Keratinocyte (primary cell): ENCODE measurements around the gene IFRD2. TPM values are rescaled to one million over a fixed set of nuclear protein-coding genes. Genes with fewer than 3 reads are reported as not detected.

ENCODE experiments used
- DNase-seq: peaks from one replicate; pipeline ENCODE4 v3.0.0-alpha.2; 2011; ENCODE audit warnings: low read depth, missing footprints, low spot score
- FAIRE-seq: peaks from 2 replicates; lab custom pipeline; 2011; peaks lifted over from hg19 to GRCh38; lab: Jason Lieb, UNC
- H2AFZ ChIP-seq: 2 replicates; pipeline ENCODE4 v1.6.0; 2012; ENCODE audit warnings: low read length, control low read depth, inconsistent platforms; ENCODE audit not compliant: control insufficient read depth
- H3K27ac ChIP-seq: 2 replicates; pipeline ENCODE4 v1.5.1; 2011; ENCODE audit warnings: low read length; ENCODE audit not compliant: control insufficient read depth, insufficient read depth
- H3K27me3 ChIP-seq: 3 replicates; pipeline ENCODE4 v1.6.0; 2011; ENCODE audit warnings: low read length; ENCODE audit not compliant: control insufficient read depth, insufficient read depth; ENCODE audit errors: extremely low read depth
- H3K36me3 ChIP-seq, 2 experiments: 2 replicates in 1 of 2; 3 replicates in 1 of 2; pipeline ENCODE4 v1.5.1; 2011; ENCODE audit warnings: low read length in 2 of 2, mild to moderate bottlenecking in 1 of 2; ENCODE audit not compliant: control insufficient read depth in 2 of 2, insufficient read depth in 2 of 2; ENCODE audit errors: extremely low read depth in 1 of 2
- H3K4me1 ChIP-seq: 3 replicates; pipeline ENCODE4 v1.5.1; 2011; ENCODE audit warnings: low read length; ENCODE audit not compliant: control insufficient read depth, insufficient read depth; ENCODE audit errors: extremely low read depth
- H3K4me2 ChIP-seq: 3 replicates; pipeline ENCODE4 v1.6.0; 2011; ENCODE audit warnings: low read depth, low read length; ENCODE audit not compliant: control insufficient read depth, insufficient read depth; ENCODE audit errors: extremely low read depth
- H3K4me3 ChIP-seq, 3 experiments: fragments of 200-600 bp in 1 of 3; sonication (generic) in 1 of 3; 2 replicates in 2 of 3; 3 replicates in 1 of 3; pipeline ENCODE4 v1.5.1; 2011 to 2016; ENCODE audit warnings: low read length in 3 of 3, mild to moderate bottlenecking in 3 of 3, control low read depth in 2 of 3, inconsistent platforms in 1 of 3, low read depth in 1 of 3, mixed read lengths in 1 of 3, mixed run types in 1 of 3, moderate library complexity in 1 of 3; ENCODE audit not compliant: control insufficient read depth in 2 of 3, insufficient read depth in 2 of 3; ENCODE audit errors: extremely low read depth in 1 of 3
- H3K79me2 ChIP-seq: 2 replicates; pipeline ENCODE4 v1.6.0; 2012; ENCODE audit warnings: low read length; ENCODE audit not compliant: control insufficient read depth, insufficient read depth
- H3K9ac ChIP-seq: 3 replicates; pipeline ENCODE4 v1.6.0; 2011; ENCODE audit warnings: low read length; ENCODE audit not compliant: control insufficient read depth, insufficient read depth; ENCODE audit errors: extremely low read depth
- H3K9me1 ChIP-seq: 3 replicates; pipeline ENCODE4 v1.6.0; 2011; ENCODE audit warnings: low read length; ENCODE audit not compliant: control insufficient read depth, insufficient read depth; ENCODE audit errors: extremely low read depth
- H3K9me3 ChIP-seq: 2 replicates; pipeline ENCODE4 v1.5.1; 2012; ENCODE audit warnings: low read depth, low read length; ENCODE audit not compliant: control insufficient read depth
- H4K20me1 ChIP-seq: 3 replicates; pipeline ENCODE4 v1.6.0; 2011; ENCODE audit warnings: low read length; ENCODE audit not compliant: control insufficient read depth, insufficient read depth; ENCODE audit errors: extremely low read depth
- CTCF ChIP-seq, 3 experiments: IDR thresholded peaks in 1 of 3; conservative IDR thresholded peaks in 1 of 3; optimal IDR thresholded peaks in 1 of 3; 2 replicates in 2 of 3; 3 replicates in 1 of 3; pipeline versions ENCODE3 to v1.5.1; 2011; ENCODE audit warnings: low read length in 3 of 3, mild to moderate bottlenecking in 3 of 3, moderate library complexity in 2 of 3, control low read depth in 1 of 3, inconsistent platforms in 1 of 3; ENCODE audit not compliant: insufficient read depth in 2 of 3; ENCODE audit errors: extremely low read depth in 1 of 3
- EZH2 ChIP-seq: IDR thresholded peaks from one replicate; pipeline ENCODE4 v1.6.1; 2012; ENCODE audit warnings: inconsistent platforms, mild to moderate bottlenecking, low read length, moderate library complexity
- dilution Hi-C: fragments of 300-500 bp; cut with MboI; formaldehyde crosslinking; loops from one replicate; pipeline ENCODE4 v1.7.0; 2020; ENCODE audit warnings: low sequenced_read_pairs; ENCODE audit not compliant: extremely low pct_ligation_motif_present
- polyA plus RNA-seq, 5 experiments: library from polyadenylated mRNA; depleted of rRNA in 3 of 5; stranded (reverse) in 3 of 5; stranded (forward) in 1 of 5; unstranded in 1 of 5; fragments of >200 nt; gene quantifications; 1 replicate in 1 of 5; 2 replicates in 3 of 5; 3 replicates in 1 of 5; pipeline versions ENCODE4 v1.2.1 to v1.2.3, GENCODE V29; 2011 to 2012; ENCODE audit warnings: missing spikeins in 2 of 5, low read depth in 1 of 5, low replicate concordance in 1 of 5

The IFRD2 gene
- polyA plus RNA-seq, 1 donor (not counting 4 experiments of a cell fraction or from before 2014, with no cell fraction given): 50.3 TPM

- Histone ChIP-seq H3K9me1 (peaks cover 3% of the 10 kb centered on the region), H3K9ac (peak overlapping the region; percentile 98), H3K27me3 (no peaks in the 10 kb centered on the region), H3K9me3 (no peaks in the 10 kb centered on the region), H3K4me2 (peak overlapping the region; percentile 99), H3K36me3 (peaks cover 22 to 36% of the 10 kb centered on the region in 2 experiments), H3K4me1 (peaks cover 39% of the 10 kb centered on the region), H3K27ac (peak overlapping the region; percentile 99), H2AFZ (peak overlapping the region; percentile 96), H4K20me1 (no peaks in the 10 kb centered on the region), H3K79me2 (peaks cover 37% of the 10 kb centered on the region), H3K4me3 (peak overlapping the region; percentile 52 to 89 (median 84))
- peak in 1 of 3 experiments; percentile 38 for TF ChIP-seq CTCF (optimal IDR thresholded peaks at IDR 0.05 in 1 of 3, IDR thresholded peaks at IDR 0.05 in 1 of 3, conservative IDR thresholded peaks at IDR 0.05 in 1 of 3; ENCODE audit: extremely low read depth in 1 of 3, insufficient read depth in 2 of 3, low read length in 3 of 3)
- TF ChIP-seq EZH2: no peak
- no peak for DNase-seq
- FAIRE-seq: peak; percentile 49
- dilution Hi-C loops: no loop called here
Observed at GRCh38 chr3:50321336-50322114, 29.3 kb upstream of the IFRD2 start.

GRCh38 chr3:50320853-50321335 is 28.7 kb upstream of the IFRD2 start:
- peak overlapping the region; percentile 98 for H3K9ac ChIP-seq
- peak overlapping the region; percentile 33 for H2AFZ ChIP-seq
- peak overlapping the region; percentile 99 for H3K27ac ChIP-seq
- H3K79me2 ChIP-seq: peaks cover 33% of the 10 kb centered on the region
- no peaks in the 10 kb centered on the region for H3K27me3 ChIP-seq
- peak overlapping the region; percentile 52 to 89 (median 84) for H3K4me3 ChIP-seq
- no peaks in the 10 kb centered on the region for H4K20me1 ChIP-seq
- peaks cover 45% of the 10 kb centered on the region for H3K4me1 ChIP-seq
- peaks cover 3% of the 10 kb centered on the region for H3K9me1 ChIP-seq
- H3K4me2 ChIP-seq: peak overlapping the region; percentile 99
- dilution Hi-C loops: no loop called here
- FAIRE-seq (no peak), DNase-seq (no peak)
- no peaks in the 10 kb centered on the region for H3K9me3 ChIP-seq
- TF ChIP-seq CTCF (optimal IDR thresholded peaks at IDR 0.05 in 1 of 3, IDR thresholded peaks at IDR 0.05 in 1 of 3, conservative IDR thresholded peaks at IDR 0.05 in 1 of 3; ENCODE audit: extremely low read depth in 1 of 3, insufficient read depth in 2 of 3, low read length in 3 of 3) (no peak), EZH2 (no peak)
- peaks cover 18 to 36% of the 10 kb centered on the region in 2 experiments for H3K36me3 ChIP-seq
